ENCODE results near the gene CHST9. TPM values are rescaled to one million over a fixed set of nuclear protein-coding genes. Genes with fewer than 3 reads are reported as not detected.

CHST9 gene
- total and polyA plus RNA-seq, 9 of the 15 experiments (the other 6 are each of a cell fraction or from before 2014, with no cell fraction given): not detected

- CTCF ChIA-PET (ENCODE audit: low intra/inter-chr PET ratio): interaction anchor here (0.7 kb wide), 1 partner anchor 1398 kb away, joined by 3 read pairs; no protein-coding TSS in a partner anchor
- no peak for FAIRE-seq
- no peak overlapping the region for H3K27ac ChIP-seq (ENCODE audit: extremely low read depth, low read depth, low read length)
- TF ChIP-seq HLTF (IDR thresholded peaks at IDR 0.05): no peak
- TF ChIP-seq CBX2 (IDR thresholded peaks at IDR 0.05; ENCODE audit: insufficient read depth, low read length, poor library complexity, severe bottlenecking): no peak
- no peak for TF ChIP-seq CEBPZ (IDR thresholded peaks at IDR 0.05; ENCODE audit: borderline replicate concordance, low read depth, low read length)
- no peak for TF ChIP-seq NR4A1 (CRISPR knock-in tag; IDR thresholded peaks at IDR 0.05)
- TF ChIP-seq NR4A1 (tag; IDR thresholded peaks at IDR 0.05): no peak
- no peak for TF ChIP-seq RBM34 (IDR thresholded peaks at IDR 0.05; ENCODE audit: borderline replicate concordance, insufficient read depth, low read length)
- no peak for TF ChIP-seq DNMT1 (IDR thresholded peaks at IDR 0.05)
- no peak for TF ChIP-seq FOXM1 (IDR thresholded peaks at IDR 0.05; ENCODE audit: low read depth)
- TF ChIP-seq FOXM1 (CRISPR knock-in tag; IDR thresholded peaks at IDR 0.05; ENCODE audit: low read depth): no peak
- no peak for TF ChIP-seq PTBP1 (IDR thresholded peaks at IDR 0.05; ENCODE audit: low read depth, low read length)
- TF ChIP-seq HNRNPL (IDR thresholded peaks at IDR 0.05; ENCODE audit: low read depth, low read length): no peak
- TF ChIP-seq RHOXF2B (CRISPR knock-in tag; conservative IDR thresholded peaks at IDR 0.05): no peak
- no peak for TF ChIP-seq NR2F6 (CRISPR knock-in tag; IDR thresholded peaks at IDR 0.05)
- no peak for TF ChIP-seq E2F4 (CRISPR knock-in tag; IDR thresholded peaks at IDR 0.05; ENCODE audit: low read depth)
- no peak for TF ChIP-seq STAT5A (IDR thresholded peaks at IDR 0.05; ENCODE audit: borderline replicate concordance, low read length)
- TF ChIP-seq NFE2 (IDR thresholded peaks at IDR 0.05; ENCODE audit: low read depth): no peak
- TF ChIP-seq RNF219 (CRISPR knock-in tag; IDR thresholded peaks at IDR 0.05): no peak
- TF ChIP-seq ARID2 (IDR thresholded peaks at IDR 0.05): no peak
These were observed 276.2 kb downstream of the CHST9 start for GRCh38 chr18:26908906-26909305.

More at GRCh38 chr18:26908906-26909305, 276.2 kb downstream of the CHST9 start:
- Histone ChIP-seq H3K27me3 (ENCODE audit: control insufficient read depth in 2 of 2, insufficient read depth in 2 of 2, low read length in 2 of 2) (no peaks in the 10 kb centered on the region), H3K9ac (ENCODE audit: insufficient read depth in 1 of 2, low read depth in 2 of 2, low read length in 2 of 2) (no peak overlapping the region), H3K9me1 (ENCODE audit: control insufficient read depth, insufficient read depth, low read length) (no peaks in the 10 kb centered on the region), H3K4me3 (no peak overlapping the region), H2AFZ (ENCODE audit: low read depth, low read length) (no peak overlapping the region), H4K20me1 (replicated peaks; ENCODE audit: control insufficient read depth, insufficient read depth, low read length) (no peaks in the 10 kb centered on the region), H3K9me3 (replicated peaks; ENCODE audit: control insufficient read depth, insufficient read depth, low read depth, low read length) (no peaks in the 10 kb centered on the region; the same call in 1 of the 2 replicates), H3K79me2 (ENCODE audit: control insufficient read depth, insufficient read depth, low read length) (no peaks in the 10 kb centered on the region), H3K4me2 (ENCODE audit: insufficient read depth, low read length) (no peak overlapping the region), H3K36me3 (ENCODE audit: control insufficient read depth, insufficient read depth, low read length) (no peaks in the 10 kb centered on the region), H3K4me1 (replicated peaks in 1 of 2; ENCODE audit: control insufficient read depth in 2 of 2, insufficient read depth in 2 of 2, low read length in 2 of 2) (no peaks in the 10 kb centered on the region)
- no peak for DNase-seq (ENCODE audit: extremely low read depth in 1 of 4, low spot score in 3 of 4)
- in situ Hi-C loops (cut with MboI) (no loop called here), intact Hi-C loops (cut with micrococcal nuclease) (no loop called here)
- WGBS (ENCODE audit: insufficient coverage, low coverage, missing lambda C conversion rate): 0% methylated on average over 3 of the region's 3 CpGs
- BruUV-seq (replicated peaks): no TSS peak
- ATAC-seq: no peak
- POLR2A ChIA-PET: no interaction called here
